GM21723 (cell line): ENCODE measurements around the gene FOXP2.
"Not testable (repeated sequence)": the region's sequence is repeated elsewhere in the genome, so short reads cannot be mapped to it uniquely, and the experiment has no call there.

ENCODE experiments used
- ATAC-seq: cut with Tn5 transposase; IDR thresholded peaks from one replicate; pipeline ENCODE4 v1.9.1; 2021; ENCODE audit warnings: mild to moderate bottlenecking, moderate library complexity; ENCODE audit not compliant: unreplicated experiment

Gene FOXP2

GRCh38 chr7:114419441-114420272 is 5.0 kb downstream of the FOXP2 start:
- ATAC-seq, result no peak

- ATAC-seq, result no peak
These were observed 8.2 kb downstream of the FOXP2 start for GRCh38 chr7:114422507-114423501.

GRCh38 chr7:114426382-114426781 is 11.8 kb downstream of the FOXP2 start:
- no peak for ATAC-seq

- ATAC-seq, result no peak
These were observed 12.2 kb downstream of the FOXP2 start for GRCh38 chr7:114426824-114427223.

- no peak for ATAC-seq
These were observed 13.6 kb downstream of the FOXP2 start for GRCh38 chr7:114428211-114428610.

- ATAC-seq, result no peak
These were observed 16.6 kb downstream of the FOXP2 start for GRCh38 chr7:114431189-114431588.

GRCh38 chr7:114432061-114432460 is 17.4 kb downstream of the FOXP2 start:
- no peak for ATAC-seq

GRCh38 chr7:114432703-114433102 is 18.1 kb downstream of the FOXP2 start:
- ATAC-seq, result no peak

- no peak for ATAC-seq
These were observed 25.0 kb downstream of the FOXP2 start for GRCh38 chr7:114439581-114439980.

- not testable (repeated sequence) for ATAC-seq
These were observed 26.3 kb downstream of the FOXP2 start for GRCh38 chr7:114440927-114441326.

- ATAC-seq, result no peak
These were observed 29.6 kb downstream of the FOXP2 start for GRCh38 chr7:114444196-114444595.

- ATAC-seq, result no peak
These were observed 35.8 kb downstream of the FOXP2 start for GRCh38 chr7:114450431-114450830.

GRCh38 chr7:114459574-114459973 is 45.0 kb downstream of the FOXP2 start:
- ATAC-seq, result no peak

GRCh38 chr7:114460021-114460420 is 45.4 kb downstream of the FOXP2 start:
- no peak for ATAC-seq

GRCh38 chr7:114466917-114467316 is 52.3 kb downstream of the FOXP2 start:
- ATAC-seq, result no peak

GRCh38 chr7:114468844-114469243 is 54.2 kb downstream of the FOXP2 start:
- ATAC-seq, result no peak

- ATAC-seq, result no peak
These were observed 58.4 kb downstream of the FOXP2 start for GRCh38 chr7:114472896-114473512.

- no peak for ATAC-seq
These were observed 63.8 kb downstream of the FOXP2 start for GRCh38 chr7:114478384-114478783.

- ATAC-seq, result no peak
These were observed 67.4 kb downstream of the FOXP2 start for GRCh38 chr7:114481999-114482398.

GRCh38 chr7:114484226-114484625 is 69.6 kb downstream of the FOXP2 start:
- no peak for ATAC-seq

GRCh38 chr7:114487174-114487573 is 72.6 kb downstream of the FOXP2 start:
- no peak for ATAC-seq
